Endothelial cell of umbilical vein (primary cell): Measurements from ENCODE around the gene OST4. TPM values are rescaled to one million over a fixed set of nuclear protein-coding genes. Genes with fewer than 3 reads are reported as not detected.
A peak's percentile ranks its signal among the peaks of the same experiment; 100 is the strongest.

Source experiments
- BruUV-seq: library from RNA; stranded (reverse); fragments of 400-500 nt; replicated peaks from 2 replicates; lab custom pipeline; 2021; lab: Mats Ljungman, UMichigan
- CTCF ChIA-PET: fragments of 300-600, 350-600 bp; sonication (Branson Sonifier 250); formaldehyde crosslinking; loops from one replicate; lab custom pipeline; 2021; ENCODE audit warnings: antibody characterized with exemption, inconsistent platforms; lab: Charles Lee
- POLR2A ChIA-PET: fragments of 300-600, 350-600 bp; sonication (Branson Sonifier 250); formaldehyde crosslinking; loops from one replicate; lab custom pipeline; 2021; ENCODE audit warnings: antibody characterized with exemption, inconsistent platforms; lab: Charles Lee
- DNase-seq: peaks from one replicate; pipeline ENCODE4 v3.0.0-alpha.2; 2011; ENCODE audit warnings: low read depth, low spot score
- FAIRE-seq: peaks from 2 replicates; lab custom pipeline; 2011; peaks lifted over from hg19 to GRCh38; lab: Jason Lieb, UNC
- H2AFZ ChIP-seq: 2 replicates; pipeline ENCODE4 v1.6.0; 2012; ENCODE audit warnings: low read depth, low read length, control low read depth, inconsistent platforms
- H3K27ac ChIP-seq: 2 replicates; pipeline ENCODE4 v1.5.1; 2011; ENCODE audit warnings: low read depth, mild to moderate bottlenecking, control low read depth, low read length, moderate library complexity; ENCODE audit not compliant: insufficient read depth
- H3K27me3 ChIP-seq, 2 experiments: 2 replicates each; pipeline versions ENCODE4 v1.6.0 to v1.6.1; 2011; ENCODE audit warnings: low read length in 2 of 2, mixed read lengths in 1 of 2; ENCODE audit not compliant: control insufficient read depth in 2 of 2, insufficient read depth in 2 of 2
- H3K36me3 ChIP-seq, 2 experiments: 2 replicates in 1 of 2; 3 replicates in 1 of 2; pipeline ENCODE4 v1.5.1; 2011; ENCODE audit warnings: low read length in 2 of 2, mild to moderate bottlenecking in 1 of 2, moderate library complexity in 1 of 2; ENCODE audit not compliant: control insufficient read depth in 2 of 2, insufficient read depth in 2 of 2; ENCODE audit errors: extremely low read depth in 1 of 2
- H3K4me1 ChIP-seq: 3 replicates; pipeline ENCODE4 v1.5.1; 2011; ENCODE audit warnings: mild to moderate bottlenecking, low read length; ENCODE audit not compliant: control insufficient read depth, insufficient read depth; ENCODE audit errors: extremely low read depth
- H3K4me2 ChIP-seq: 2 replicates; pipeline ENCODE4 v1.6.1; 2011; ENCODE audit warnings: low read length, control low read depth, mixed read lengths; ENCODE audit not compliant: insufficient read depth
- H3K4me3 ChIP-seq, 3 experiments: fragments of 200-600 bp in 1 of 3; sonication (generic), shearing (Covaris generic) in 1 of 3; replicated peaks in 1 of 3; 2 replicates each; pipeline ENCODE4 v1.5.1; 2011 to 2016; ENCODE audit warnings: control low read depth in 3 of 3, low read length in 3 of 3, mild to moderate bottlenecking in 2 of 3, inconsistent platforms in 1 of 3, low read depth in 1 of 3, moderate library complexity in 1 of 3; ENCODE audit not compliant: insufficient read depth in 1 of 3
- H3K79me2 ChIP-seq: 2 replicates; pipeline ENCODE4 v1.6.0; 2012; ENCODE audit warnings: low read length, inconsistent platforms; ENCODE audit not compliant: control insufficient read depth, insufficient read depth
- H3K9ac ChIP-seq: replicated peaks from 2 replicates; pipeline ENCODE3; 2011; ENCODE audit warnings: low read length, control low read depth; ENCODE audit not compliant: insufficient read depth; ENCODE audit errors: extremely low read depth
- H3K9me1 ChIP-seq: replicated peaks from 3 replicates; pipeline ENCODE4 v1.6.0; 2011; ENCODE audit warnings: mild to moderate bottlenecking, low read length; ENCODE audit not compliant: control insufficient read depth, insufficient read depth; ENCODE audit errors: extremely low read depth
- H3K9me3 ChIP-seq: replicated peaks from 2 replicates; pipeline ENCODE4 v1.5.1; 2012; ENCODE audit warnings: low read length, inconsistent platforms; ENCODE audit not compliant: control insufficient read depth, insufficient read depth
- H4K20me1 ChIP-seq: replicated peaks from 2 replicates; pipeline ENCODE3; 2011; ENCODE audit warnings: mild to moderate bottlenecking, low read length; ENCODE audit not compliant: control insufficient read depth, insufficient read depth; ENCODE audit errors: extremely low read depth
- EZH2 ChIP-seq: IDR thresholded peaks from 2 replicates; pipeline ENCODE4 v1.6.1; 2012; ENCODE audit warnings: borderline replicate concordance, low read depth, mild to moderate bottlenecking, moderate library complexity, low read length, inconsistent platforms; ENCODE audit not compliant: severe bottlenecking
- FOS ChIP-seq: IDR thresholded peaks from 2 replicates; pipeline ENCODE4 v1.6.1; 2011; ENCODE audit warnings: mild to moderate bottlenecking, low read length, moderate library complexity, borderline replicate concordance; ENCODE audit not compliant: insufficient read depth
- GATA2 ChIP-seq: IDR thresholded peaks from 2 replicates; pipeline ENCODE4 v1.7.0; 2011; ENCODE audit warnings: low read depth, mild to moderate bottlenecking, moderate library complexity, mixed read lengths, low read length; ENCODE audit not compliant: insufficient read length, insufficient read depth
- JUN ChIP-seq: IDR thresholded peaks from 2 replicates; pipeline ENCODE4 v1.6.1; 2011; ENCODE audit warnings: borderline replicate concordance, low read depth; ENCODE audit not compliant: insufficient read length, insufficient read depth
- MAX ChIP-seq: IDR thresholded peaks from 2 replicates; pipeline ENCODE4 v1.6.1; 2011; ENCODE audit not compliant: insufficient read depth, insufficient read length
- MYC ChIP-seq: IDR thresholded peaks from one replicate; pipeline ENCODE4 v1.6.1; 2011; ENCODE audit warnings: mild to moderate bottlenecking, low read depth, low read length
- POLR2A ChIP-seq: IDR thresholded peaks from 2 replicates; pipeline ENCODE4 v1.6.1; 2012; ENCODE audit warnings: low read depth, mild to moderate bottlenecking, control low read depth, low read length
- POLR2AphosphoS5 ChIP-seq: IDR thresholded peaks from 2 replicates; pipeline ENCODE4 v1.6.1; 2012; ENCODE audit warnings: low read depth, mild to moderate bottlenecking, control low read depth, low read length, moderate library complexity; ENCODE audit not compliant: insufficient read depth
- dilution Hi-C: fragments of 300-500 bp; cut with MboI; formaldehyde crosslinking; loops from one replicate; pipeline ENCODE4 v1.15.0; 2019; ENCODE audit warnings: low sequenced_read_pairs; ENCODE audit not compliant: extremely low pct_ligation_motif_present
- intact Hi-C: fragments of 100-400 bp; cut with micrococcal nuclease; formaldehyde crosslinking; loops from one replicate; pipeline ENCODE4 v1.10.0; 2022
- polyA plus RNA-seq, 4 experiments: library from polyadenylated mRNA; depleted of rRNA in 3 of 4; stranded (reverse) in 3 of 4; unstranded in 1 of 4; fragments of >200 nt; gene quantifications; 2 replicates each; pipeline versions ENCODE4 v1.2.1 to v1.2.3, GENCODE V29; 2011 to 2012; ENCODE audit warnings: missing spikeins in 1 of 4
- total RNA-seq: library from RNA; stranded (reverse); gene quantifications from 2 replicates; pipeline ENCODE4 v1.2.3, GENCODE V29; 2021
- TF ChIP-seq, protein P1 (sequence below), 2 donors: IDR thresholded peaks; 1 replicate in 1 of 2; 2 replicates in 1 of 2; pipeline ENCODE4 v1.5.1; 2011; ENCODE audit warnings: low read length in 2 of 2, mild to moderate bottlenecking in 2 of 2, moderate library complexity in 2 of 2, control low read depth in 1 of 2, inconsistent platforms in 1 of 2, low read depth in 1 of 2; ENCODE audit not compliant: insufficient read depth in 1 of 2; ENCODE audit errors: extremely low read depth in 1 of 2

Gene OST4
- total and polyA plus RNA-seq, 2 donors (not counting 3 experiments of a cell fraction or from before 2014, with no cell fraction given): 415 to 1,189 TPM

GRCh38 chr2:27074738-27075565, 3.5 kb upstream of the OST4 start:
- no peak overlapping the region for H3K4me3 ChIP-seq
- H3K9ac ChIP-seq: no peak overlapping the region
- dilution Hi-C loops (no loop called here), intact Hi-C loops (no loop called here)
- no TSS peak for BruUV-seq
- peak; percentile 40 for FAIRE-seq
- H2AFZ ChIP-seq: no peak overlapping the region
- peak; percentile 33 for DNase-seq
- TF ChIP-seq JUN (no peak), POLR2A (no peak), FOS (no peak), EZH2 (no peak), POLR2AphosphoS5 (no peak), MYC (no peak), MAX (no peak), GATA2 (no peak)
- TF ChIP-seq, protein P1, sequence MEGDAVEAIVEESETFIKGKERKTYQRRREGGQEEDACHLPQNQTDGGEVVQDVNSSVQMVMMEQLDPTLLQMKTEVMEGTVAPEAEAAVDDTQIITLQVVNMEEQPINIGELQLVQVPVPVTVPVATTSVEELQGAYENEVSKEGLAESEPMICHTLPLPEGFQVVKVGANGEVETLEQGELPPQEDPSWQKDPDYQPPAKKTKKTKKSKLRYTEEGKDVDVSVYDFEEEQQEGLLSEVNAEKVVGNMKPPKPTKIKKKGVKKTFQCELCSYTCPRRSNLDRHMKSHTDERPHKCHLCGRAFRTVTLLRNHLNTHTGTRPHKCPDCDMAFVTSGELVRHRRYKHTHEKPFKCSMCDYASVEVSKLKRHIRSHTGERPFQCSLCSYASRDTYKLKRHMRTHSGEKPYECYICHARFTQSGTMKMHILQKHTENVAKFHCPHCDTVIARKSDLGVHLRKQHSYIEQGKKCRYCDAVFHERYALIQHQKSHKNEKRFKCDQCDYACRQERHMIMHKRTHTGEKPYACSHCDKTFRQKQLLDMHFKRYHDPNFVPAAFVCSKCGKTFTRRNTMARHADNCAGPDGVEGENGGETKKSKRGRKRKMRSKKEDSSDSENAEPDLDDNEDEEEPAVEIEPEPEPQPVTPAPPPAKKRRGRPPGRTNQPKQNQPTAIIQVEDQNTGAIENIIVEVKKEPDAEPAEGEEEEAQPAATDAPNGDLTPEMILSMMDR (IDR thresholded peaks at IDR 0.05; ENCODE audit: extremely low read depth in 1 of 2, insufficient read depth in 1 of 2, low read depth in 1 of 2, low read length in 2 of 2): no peak
- no peak overlapping the region for H3K27ac ChIP-seq
- H4K20me1 ChIP-seq: no peaks in the 10 kb centered on the region
- POLR2A ChIA-PET: interaction anchor here (0.5 kb wide), 1 partner anchor 13 kb away, joined by 7 read pairs; no protein-coding TSS in a partner anchor
- CTCF ChIA-PET: interaction anchor here (0.7 to 0.9 kb wide), 2 partner anchors 9 to 667 kb away, joined by 3 read pairs; no protein-coding TSS in a partner anchor
- H3K27me3 ChIP-seq: no peaks in the 10 kb centered on the region
- H3K4me1 ChIP-seq: peaks cover 13% of the 10 kb centered on the region
- H3K9me1 ChIP-seq: no peaks in the 10 kb centered on the region
- no peaks in the 10 kb centered on the region for H3K36me3 ChIP-seq
- H3K79me2 ChIP-seq: peaks cover 14% of the 10 kb centered on the region
- no peaks in the 10 kb centered on the region for H3K9me3 ChIP-seq
- H3K4me2 ChIP-seq: no peak overlapping the region
